ENCODE results near the gene RBM4B. TPM values are rescaled to one million over a fixed set of nuclear protein-coding genes. Genes with fewer than 3 reads are reported as not detected.

The RBM4B gene
- total RNA-seq, 1 donor from 2014 or later: 21.5 TPM

Small RNA genes within 50 kb of the gene (small RNA-seq; reads per million reads assigned to genes)
- gene RN7SL12P (ENCODE audit: low replicate concordance) (not detected), gene RNU4-39P (ENCODE audit: low replicate concordance) (not detected)

Other genes starting within 250 kb of the RBM4B start
- gene MRPL11, start 239.0 kb downstream of the RBM4B start, total RNA-seq: 18.8 TPM
- gene PELI3, start 211.0 kb downstream of the RBM4B start, total RNA-seq: 5.0 TPM
- 16.0 TPM for gene DPP3, start 197.5 kb downstream of the RBM4B start, total RNA-seq
- gene BBS1, start 167.3 kb downstream of the RBM4B start, total RNA-seq: 25.0 TPM
- 4.3 TPM for gene ZDHHC24, start 131.8 kb downstream of the RBM4B start, total RNA-seq
- 13.5 TPM for gene ACTN3, start 131.0 kb downstream of the RBM4B start, total RNA-seq
- 20.0 TPM for gene CTSF, start 109.3 kb downstream of the RBM4B start, total RNA-seq
- 0.10 TPM for gene CCDC87, start 84.8 kb downstream of the RBM4B start, total RNA-seq
- gene CCS, start 84.7 kb downstream of the RBM4B start, total RNA-seq: 21.0 TPM
- 33.3 TPM for gene RBM14, start 61.3 kb downstream of the RBM4B start, total RNA-seq
- 82.4 TPM for gene RBM4, start 39.2 kb downstream of the RBM4B start, total RNA-seq
- 73.2 TPM for gene SPTBN2, start 51.3 kb upstream of the RBM4B start, total RNA-seq
- 15.4 TPM for gene RCE1, start 165.6 kb upstream of the RBM4B start, total RNA-seq
- gene LRFN4, start 179.2 kb upstream of the RBM4B start, total RNA-seq: 5.5 TPM

Data from skin of body (tissue), 2 donors.